Trophoblast cell (in vitro differentiated cells and primary cell): ENCODE results near the gene CERS1.

Experiments used
- DNase-seq, 2 donors: peaks; one replicate each; pipeline ENCODE4 v3.0.0-alpha.2; 2016
- H2AFZ ChIP-seq: 2 replicates; pipeline ENCODE4 v1.6.1; 2013; ENCODE audit warnings: low read length, moderate library complexity, mild to moderate bottlenecking; ENCODE audit not compliant: insufficient read depth, poor library complexity
- H2AK5ac ChIP-seq: 2 replicates; pipeline ENCODE4 v1.6.1; 2013; ENCODE audit warnings: mild to moderate bottlenecking, low read length
- H2BK120ac ChIP-seq: 2 replicates; pipeline ENCODE4 v1.6.1; 2013; ENCODE audit warnings: low read length, mild to moderate bottlenecking, moderate library complexity; ENCODE audit not compliant: insufficient read depth, poor library complexity
- H2BK12ac ChIP-seq: 2 replicates; pipeline ENCODE4 v1.6.1; 2013; ENCODE audit warnings: mild to moderate bottlenecking, low read length, moderate library complexity
- H2BK5ac ChIP-seq: 2 replicates; pipeline ENCODE4 v1.6.1; 2013; ENCODE audit warnings: low read length, low read depth, moderate library complexity, mild to moderate bottlenecking; ENCODE audit not compliant: poor library complexity
- H3K14ac ChIP-seq: 2 replicates; pipeline ENCODE4 v1.6.1; 2013; ENCODE audit warnings: mild to moderate bottlenecking, low read length
- H3K18ac ChIP-seq: 2 replicates; pipeline ENCODE4 v1.6.1; 2013; ENCODE audit warnings: mild to moderate bottlenecking, low read length
- H3K23ac ChIP-seq: 2 replicates; pipeline ENCODE4 v1.6.1; 2013; ENCODE audit warnings: low read length
- H3K27ac ChIP-seq: 2 replicates; pipeline ENCODE4 v1.5.1; 2013; ENCODE audit warnings: low read depth, mild to moderate bottlenecking, inconsistent platforms, low read length, moderate library complexity
- H3K27me3 ChIP-seq: 2 replicates; pipeline ENCODE4 v1.6.1; 2013; ENCODE audit warnings: inconsistent platforms, mild to moderate bottlenecking, low read length, moderate library complexity; ENCODE audit not compliant: insufficient read depth
- H3K36me3 ChIP-seq, 2 experiments: 1 replicate in 1 of 2; 2 replicates in 1 of 2; pipeline ENCODE4 v1.6.1; 2013; ENCODE audit warnings: low read length in 2 of 2, mild to moderate bottlenecking in 2 of 2, moderate library complexity in 1 of 2; ENCODE audit not compliant: insufficient read depth in 2 of 2, control insufficient read depth in 1 of 2
- H3K4ac ChIP-seq: 2 replicates; pipeline ENCODE4 v1.6.1; 2013; ENCODE audit warnings: low read depth, mild to moderate bottlenecking, low read length, moderate library complexity
- H3K4me1 ChIP-seq, 2 experiments: 1 replicate in 1 of 2; 2 replicates in 1 of 2; pipeline ENCODE4 v1.6.1; 2013; ENCODE audit warnings: low read length in 2 of 2, mild to moderate bottlenecking in 2 of 2, moderate library complexity in 1 of 2; ENCODE audit not compliant: insufficient read depth in 2 of 2, control insufficient read depth in 1 of 2
- H3K4me2 ChIP-seq: 2 replicates; pipeline ENCODE4 v1.6.1; 2013; ENCODE audit warnings: inconsistent platforms, mild to moderate bottlenecking, low read length, moderate library complexity
- H3K4me3 ChIP-seq: 2 replicates; pipeline ENCODE4 v1.5.1; 2013; ENCODE audit warnings: mild to moderate bottlenecking, low read depth, low read length, inconsistent platforms
- H3K79me1 ChIP-seq: one replicate; pipeline ENCODE4 v1.6.1; 2013; ENCODE audit warnings: low read length
- H3K79me2 ChIP-seq: 2 replicates; pipeline ENCODE4 v1.6.1; 2013; ENCODE audit warnings: low read length, mild to moderate bottlenecking; ENCODE audit not compliant: control insufficient read depth, insufficient read depth, poor library complexity
- H3K9ac ChIP-seq: 2 replicates; pipeline ENCODE4 v1.6.1; 2013; ENCODE audit warnings: mild to moderate bottlenecking, low read length
- H3K9me3 ChIP-seq: 2 replicates; pipeline ENCODE4 v1.6.1; 2013; ENCODE audit warnings: low read depth, mild to moderate bottlenecking, control low read depth, inconsistent platforms, low read length; ENCODE audit not compliant: insufficient read depth
- H4K12ac ChIP-seq: 2 replicates; pipeline ENCODE4 v1.6.1; 2013; ENCODE audit warnings: low read depth, mild to moderate bottlenecking, low read length, moderate library complexity
- H4K8ac ChIP-seq: 2 replicates; pipeline ENCODE4 v1.6.1; 2013; ENCODE audit warnings: low read depth, mild to moderate bottlenecking, low read length, moderate library complexity
- H4K91ac ChIP-seq: one replicate; pipeline ENCODE4 v1.6.1; 2013; ENCODE audit warnings: low read depth, mild to moderate bottlenecking, low read length, moderate library complexity
- WGBS: extraction: QIAGEN DNeasy Blood & Tissue Kit; methylation state at CpG from one replicate; pipeline ENCODE4 v1.1.7; 2013; ENCODE audit warnings: missing lambda C conversion rate; ENCODE audit not compliant: insufficient read length, insufficient coverage; ENCODE audit errors: extremely low coverage; 5-methylcytosine and 5-hydroxymethylcytosine counted together

CERS1 gene

DNA sequence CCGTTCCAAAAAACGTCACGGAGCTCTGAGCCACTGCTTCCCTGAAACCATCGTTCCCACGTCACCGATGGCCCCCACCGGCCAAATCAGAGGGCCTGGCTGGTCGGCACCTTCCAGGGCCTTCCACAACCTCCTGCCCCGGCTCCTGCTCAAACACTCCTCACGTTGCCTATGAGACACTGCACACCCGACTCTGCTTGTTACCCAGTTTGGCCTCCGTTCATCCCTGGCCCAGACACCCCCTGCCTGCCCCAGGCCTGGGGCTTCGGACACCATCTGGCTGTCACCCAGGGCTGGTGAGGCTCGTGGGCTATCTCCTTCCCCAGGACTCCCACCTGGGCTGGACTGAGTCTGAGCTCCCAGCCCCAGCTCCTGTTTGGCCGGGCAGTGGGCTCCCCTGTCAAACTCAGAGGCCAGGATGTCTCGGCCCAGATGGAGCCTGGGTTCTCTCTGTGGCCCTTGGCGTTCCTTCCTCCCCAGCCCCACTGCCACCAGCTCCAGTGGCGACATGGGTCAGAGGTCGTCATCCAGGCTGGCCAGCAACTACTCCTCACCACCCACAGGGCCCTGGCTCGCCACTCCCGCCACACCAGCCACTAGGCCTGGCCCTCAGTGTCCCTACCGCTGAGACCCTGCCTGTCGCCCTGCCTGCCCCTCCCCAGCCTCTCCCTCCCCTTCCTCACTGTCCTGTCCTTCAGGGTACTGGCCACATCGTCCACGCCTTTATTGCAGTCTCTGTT is 17.7 kb downstream of the CERS1 start:
- Histone ChIP-seq H3K4me3 (no peak overlapping the region), H3K4me2 (no peak overlapping the region), H2BK12ac (no peak overlapping the region), H3K4me1 (no peaks in the 10 kb centered on the region), H3K79me1 (no peaks in the 10 kb centered on the region), H3K9ac (no peak overlapping the region), H4K91ac (no peak overlapping the region), H4K8ac (no peak overlapping the region), H3K79me2 (no peaks in the 10 kb centered on the region), H3K4ac (no peak overlapping the region), H3K27ac (no peak overlapping the region), H4K12ac (no peak overlapping the region), H2BK120ac (no peak overlapping the region), H3K9me3 (peaks cover 5% of the 10 kb centered on the region), H3K36me3 (peaks cover 7 to 8% of the 10 kb centered on the region in 2 experiments), H2AK5ac (no peak overlapping the region), H3K27me3 (no peaks in the 10 kb centered on the region), H2BK5ac (no peak overlapping the region), H3K18ac (no peak overlapping the region), H3K23ac (no peak overlapping the region), H3K14ac (no peak overlapping the region), H2AFZ (no peak overlapping the region)
- no CpG with 5 or more reads among the region's 25 CpGs for WGBS
- DNase-seq = no peak

- Histone ChIP-seq H3K4me3 (no peak overlapping the region), H3K79me2 (no peaks in the 10 kb centered on the region), H3K4me2 (no peak overlapping the region), H3K79me1 (no peaks in the 10 kb centered on the region), H2BK5ac (no peak overlapping the region), H3K36me3 (peaks cover 7 to 8% of the 10 kb centered on the region in 2 experiments), H4K12ac (no peak overlapping the region), H4K8ac (no peak overlapping the region), H2BK120ac (no peak overlapping the region), H3K18ac (no peak overlapping the region), H3K4me1 (no peaks in the 10 kb centered on the region), H2AK5ac (no peak overlapping the region), H3K27me3 (no peaks in the 10 kb centered on the region), H2BK12ac (no peak overlapping the region), H2AFZ (no peak overlapping the region), H3K9ac (no peak overlapping the region), H3K14ac (no peak overlapping the region), H3K4ac (no peak overlapping the region), H3K9me3 (peaks cover 5% of the 10 kb centered on the region), H4K91ac (no peak overlapping the region), H3K27ac (no peak overlapping the region), H3K23ac (no peak overlapping the region)
- no peak for DNase-seq
- no CpG with 5 or more reads among the region's 7 CpGs for WGBS
Observed at GRCh38 chr19:18876865-18877264, 19.1 kb downstream of the CERS1 start.

GRCh38 chr19:18875726-18876125 is 20.2 kb downstream of the CERS1 start:
- Histone ChIP-seq H4K8ac (no peak overlapping the region), H2AFZ (no peak overlapping the region), H3K9ac (no peak overlapping the region), H4K12ac (no peak overlapping the region), H2BK120ac (no peak overlapping the region), H3K14ac (no peak overlapping the region), H3K9me3 (peaks cover 5% of the 10 kb centered on the region), H3K23ac (no peak overlapping the region), H2BK12ac (no peak overlapping the region), H3K4me1 (no peaks in the 10 kb centered on the region), H3K4me2 (no peak overlapping the region), H3K27ac (no peak overlapping the region), H3K4ac (no peak overlapping the region), H3K79me1 (no peaks in the 10 kb centered on the region), H3K36me3 (peaks cover 3 to 8% of the 10 kb centered on the region in 2 experiments), H4K91ac (no peak overlapping the region), H3K27me3 (no peaks in the 10 kb centered on the region), H2AK5ac (no peak overlapping the region), H3K4me3 (no peak overlapping the region), H3K79me2 (no peaks in the 10 kb centered on the region), H3K18ac (no peak overlapping the region), H2BK5ac (no peak overlapping the region)
- no CpG with 5 or more reads among the region's 5 CpGs for WGBS
- DNase-seq = no peak

GRCh38 chr19:18871543-18871942 is 24.4 kb downstream of the CERS1 start:
- Histone ChIP-seq H3K9ac (no peak overlapping the region), H3K36me3 (peaks cover 25 to 30% of the 10 kb centered on the region in 2 experiments), H3K4ac (no peak overlapping the region), H3K79me2 (no peaks in the 10 kb centered on the region), H3K27me3 (no peaks in the 10 kb centered on the region), H3K27ac (no peak overlapping the region), H2BK12ac (no peak overlapping the region), H2BK120ac (no peak overlapping the region), H4K12ac (no peak overlapping the region), H3K9me3 (no peaks in the 10 kb centered on the region), H4K8ac (no peak overlapping the region), H2BK5ac (no peak overlapping the region), H3K4me2 (no peak overlapping the region), H3K14ac (no peak overlapping the region), H3K4me3 (no peak overlapping the region), H3K18ac (no peak overlapping the region), H3K4me1 (no peaks in the 10 kb centered on the region), H4K91ac (no peak overlapping the region), H3K79me1 (no peaks in the 10 kb centered on the region), H2AK5ac (no peak overlapping the region), H3K23ac (no peak overlapping the region), H2AFZ (no peak overlapping the region)
- DNase-seq = no peak
- no CpG with 5 or more reads among the region's 7 CpGs for WGBS
